Measurements from ENCODE around the gene SCGB2B2. TPM values are rescaled to one million over a fixed set of nuclear protein-coding genes. Genes with fewer than 3 reads are reported as not detected.

The SCGB2B2 gene
- total RNA-seq, 1 donor: 0.09 TPM

DNA sequence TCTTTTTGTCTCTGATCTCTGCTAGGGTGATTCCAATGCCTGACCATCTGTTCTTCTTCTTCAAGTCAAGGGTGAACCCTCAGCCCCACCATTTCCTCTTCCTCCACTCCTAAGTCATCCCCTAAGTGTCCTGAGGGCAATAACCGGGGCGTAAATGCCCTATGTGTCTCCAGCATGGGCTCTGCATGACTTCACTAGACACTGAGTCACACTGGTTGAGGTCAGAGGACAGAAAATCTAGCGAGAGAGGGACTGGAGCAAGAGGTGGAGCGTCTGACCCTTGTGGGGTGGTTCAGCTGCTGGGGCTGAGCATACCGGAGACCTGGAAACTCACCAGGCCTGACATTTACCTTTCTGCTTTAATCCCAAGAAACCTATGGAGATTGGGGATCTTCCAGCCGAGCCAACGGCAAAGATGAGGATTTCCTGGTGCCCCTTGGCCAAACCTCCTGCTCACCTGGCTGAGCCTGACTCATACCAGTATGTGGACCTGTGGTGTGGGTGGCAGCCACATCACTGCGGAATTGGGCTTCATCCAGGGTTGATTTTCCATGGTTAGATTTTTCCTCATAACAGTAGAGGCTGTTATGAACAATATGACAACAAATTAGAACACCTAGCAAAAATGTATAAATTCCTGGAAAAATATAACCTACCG is 26.9 kb downstream of the SCGB2B2 start:
- TF ChIP-seq, protein P1, sequence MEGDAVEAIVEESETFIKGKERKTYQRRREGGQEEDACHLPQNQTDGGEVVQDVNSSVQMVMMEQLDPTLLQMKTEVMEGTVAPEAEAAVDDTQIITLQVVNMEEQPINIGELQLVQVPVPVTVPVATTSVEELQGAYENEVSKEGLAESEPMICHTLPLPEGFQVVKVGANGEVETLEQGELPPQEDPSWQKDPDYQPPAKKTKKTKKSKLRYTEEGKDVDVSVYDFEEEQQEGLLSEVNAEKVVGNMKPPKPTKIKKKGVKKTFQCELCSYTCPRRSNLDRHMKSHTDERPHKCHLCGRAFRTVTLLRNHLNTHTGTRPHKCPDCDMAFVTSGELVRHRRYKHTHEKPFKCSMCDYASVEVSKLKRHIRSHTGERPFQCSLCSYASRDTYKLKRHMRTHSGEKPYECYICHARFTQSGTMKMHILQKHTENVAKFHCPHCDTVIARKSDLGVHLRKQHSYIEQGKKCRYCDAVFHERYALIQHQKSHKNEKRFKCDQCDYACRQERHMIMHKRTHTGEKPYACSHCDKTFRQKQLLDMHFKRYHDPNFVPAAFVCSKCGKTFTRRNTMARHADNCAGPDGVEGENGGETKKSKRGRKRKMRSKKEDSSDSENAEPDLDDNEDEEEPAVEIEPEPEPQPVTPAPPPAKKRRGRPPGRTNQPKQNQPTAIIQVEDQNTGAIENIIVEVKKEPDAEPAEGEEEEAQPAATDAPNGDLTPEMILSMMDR (IDR thresholded peaks at IDR 0.05; ENCODE audit: insufficient read depth, low read length): no peak
- no peak for DNase-seq (ENCODE audit: low read depth)
- H3K4me3 ChIP-seq (ENCODE audit: low read depth, low read length): no peak overlapping the region

- TF ChIP-seq, protein P1 (IDR thresholded peaks at IDR 0.05; ENCODE audit: insufficient read depth, low read length): no peak
- no peak for DNase-seq (ENCODE audit: low read depth)
- H3K4me3 ChIP-seq (ENCODE audit: low read depth, low read length): no peak overlapping the region
Observed at GRCh38 chr19:34645551-34645950, 31.4 kb downstream of the SCGB2B2 start.

DNA sequence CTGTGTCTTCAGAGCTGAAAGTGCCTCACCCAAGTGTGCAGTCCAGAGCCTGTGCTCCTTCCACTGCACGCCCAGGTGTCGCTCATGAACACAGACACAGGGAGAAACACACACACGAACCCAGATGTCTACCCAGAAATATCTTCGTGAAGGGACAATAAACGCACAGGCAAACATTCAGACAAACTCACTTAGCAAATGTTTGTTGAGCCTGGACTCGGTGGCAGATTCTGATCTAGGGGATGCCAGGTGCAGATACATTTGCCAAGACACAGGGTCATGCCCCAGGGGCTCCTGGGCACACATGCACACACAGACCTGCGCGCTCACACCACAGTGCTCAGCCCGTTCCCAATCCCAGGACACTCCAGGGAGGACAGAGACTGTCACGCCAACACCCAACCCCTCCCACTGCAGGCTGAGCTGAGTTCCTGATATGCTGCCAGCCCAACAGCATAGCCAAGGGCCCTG is 31.9 kb downstream of the SCGB2B2 start:
- TF ChIP-seq, protein P1 (IDR thresholded peaks at IDR 0.05; ENCODE audit: insufficient read depth, low read length): no peak
- H3K4me3 ChIP-seq (ENCODE audit: low read depth, low read length): no peak overlapping the region
- DNase-seq (ENCODE audit: low read depth): no peak

GRCh38 chr19:34642241-34642640 is 34.7 kb downstream of the SCGB2B2 start:
- TF ChIP-seq, protein P1 (IDR thresholded peaks at IDR 0.05; ENCODE audit: insufficient read depth, low read length): no peak

DNA sequence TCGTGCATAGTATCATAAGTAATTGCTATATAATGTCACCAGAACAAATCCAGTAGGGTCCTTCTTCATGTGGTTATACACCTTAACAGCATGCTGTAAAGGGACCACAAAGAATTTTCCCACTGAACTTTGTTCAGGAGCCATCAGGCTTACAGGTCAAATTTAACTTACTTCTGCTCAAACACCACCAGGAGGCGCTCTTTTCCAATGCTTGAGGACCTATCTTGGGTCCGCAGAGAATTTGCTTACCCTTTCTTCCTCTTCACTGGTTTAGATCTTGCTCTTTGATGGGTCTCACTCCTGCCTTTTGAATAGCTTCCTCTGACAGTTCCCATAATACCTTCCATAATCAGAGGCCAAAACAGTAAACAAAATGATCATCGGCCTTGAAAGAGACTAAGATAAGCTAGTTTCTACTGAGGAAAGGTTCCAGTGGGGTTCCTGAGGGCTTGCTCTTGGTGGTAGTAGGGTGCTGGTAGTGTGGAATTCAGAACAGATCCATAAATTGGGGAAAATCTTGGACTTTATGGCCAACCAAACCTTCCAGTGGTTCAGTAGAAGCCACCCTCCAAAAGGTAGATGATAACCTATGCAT is 37.4 kb downstream of the SCGB2B2 start:
- peak; percentile 73 for DNase-seq (ENCODE audit: low read depth)
- H3K4me3 ChIP-seq (ENCODE audit: low read depth, low read length): no peak overlapping the region
- TF ChIP-seq, protein P1 (IDR thresholded peaks at IDR 0.05; ENCODE audit: insufficient read depth, low read length): peak; percentile 74

More at GRCh38 chr19:34642241-34642640, 34.7 kb downstream of the SCGB2B2 start:
- no peak overlapping the region for H3K4me3 ChIP-seq (ENCODE audit: low read depth, low read length)
- no peak for DNase-seq (ENCODE audit: low read depth)

DNA sequence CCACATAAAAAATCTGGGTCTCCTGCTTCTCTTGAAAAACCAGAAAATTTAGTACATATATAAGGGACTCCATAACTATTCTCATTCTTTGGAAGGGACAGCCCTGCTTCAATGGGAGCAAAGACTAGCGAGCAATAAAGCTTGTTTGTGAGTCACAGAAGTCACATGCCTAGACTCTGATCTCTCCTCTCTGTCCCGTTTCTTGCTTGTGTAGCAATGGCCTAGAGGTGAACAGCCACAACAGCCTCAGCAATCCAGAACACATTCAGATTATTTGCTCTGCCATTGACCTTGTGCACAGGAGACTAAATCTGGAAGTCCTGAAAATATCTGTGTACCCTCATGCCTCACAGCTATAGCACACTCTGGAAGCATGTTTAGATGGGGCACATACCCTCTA is 43.2 kb downstream of the SCGB2B2 start:
- DNase-seq (ENCODE audit: low read depth): no peak
- TF ChIP-seq, protein P1 (IDR thresholded peaks at IDR 0.05; ENCODE audit: insufficient read depth, low read length): no peak
- no peak overlapping the region for H3K4me3 ChIP-seq (ENCODE audit: low read depth, low read length)

Small RNAs within 50 kb of the gene (small RNA-seq; reads per million reads assigned to genes)
- gene RF00611: not detected

Other genes starting within 250 kb of the SCGB2B2 start
- gene UBA2, start 248.8 kb downstream of the SCGB2B2 start, total RNA-seq (ENCODE audit: low replicate concordance): 46.9 and 123 TPM in 2 replicates
- 3.6 and 21.8 TPM in 2 replicates for gene WTIP, start 195.4 kb downstream of the SCGB2B2 start, total RNA-seq (ENCODE audit: low replicate concordance)
- 22.6 and 30.8 TPM in 2 replicates for gene ZNF302, start 519 bp upstream of the SCGB2B2 start, total RNA-seq (ENCODE audit: low replicate concordance)
- gene ZNF181, start 57.1 kb upstream of the SCGB2B2 start, total RNA-seq (ENCODE audit: low replicate concordance): 19.4 and 55.4 TPM in 2 replicates
- gene ZNF599, start 96.1 kb upstream of the SCGB2B2 start, total RNA-seq (ENCODE audit: low replicate concordance): 6.7 and 11.6 TPM in 2 replicates
- gene ZNF30, start 249.7 kb upstream of the SCGB2B2 start, total RNA-seq (ENCODE audit: low replicate concordance): 1.9 and 4.2 TPM in 2 replicates